CD4-positive, alpha-beta memory T cell (primary cell): ENCODE data around the gene FUT9. TPM values are rescaled to one million over a fixed set of nuclear protein-coding genes. Genes with fewer than 3 reads are reported as not detected.

Experiments
- CTCF ChIA-PET: fragments of 350-600 bp; sonication (Branson Sonifier 250); formaldehyde crosslinking; loops from one replicate; lab custom pipeline; 2021; ENCODE audit warnings: inconsistent platforms; ENCODE audit not compliant: partially characterized antibody; lab: Charles Lee
- POLR2A ChIA-PET: fragments of 350-600 bp; sonication (Branson Sonifier 250); formaldehyde crosslinking; loops from one replicate; lab custom pipeline; 2021; ENCODE audit not compliant: partially characterized antibody; lab: Charles Lee
- DNase-seq, 5 donors: peaks; one replicate each; pipeline versions ENCODE4 v3.0.0 to v3.0.0-alpha.2; 2020 to 2022; ENCODE audit warnings: mixed read lengths in 1 of 5
- H3K27ac ChIP-seq: one replicate; pipeline ENCODE4 v1.7.0; 2013; ENCODE audit warnings: low read depth, low read length
- H3K27me3 ChIP-seq: 2 replicates; pipeline ENCODE4 v1.7.0; 2013; ENCODE audit warnings: mild to moderate bottlenecking, low read length, moderate library complexity; ENCODE audit not compliant: insufficient read depth
- H3K36me3 ChIP-seq: 2 replicates; pipeline ENCODE4 v1.7.0; 2013; ENCODE audit warnings: mild to moderate bottlenecking, low read length, moderate library complexity; ENCODE audit not compliant: insufficient read depth
- H3K4me1 ChIP-seq: 2 replicates; pipeline ENCODE4 v1.7.0; 2013; ENCODE audit warnings: mild to moderate bottlenecking, low read length, moderate library complexity; ENCODE audit not compliant: insufficient read depth
- H3K4me3 ChIP-seq, 2 donors: one replicate each; pipeline ENCODE4 v1.7.0; 2013; ENCODE audit warnings: low read length in 2 of 2, mild to moderate bottlenecking in 1 of 2
- H3K9me3 ChIP-seq, 2 donors: one replicate each; pipeline ENCODE4 v1.7.0; 2013; ENCODE audit warnings: low read length in 2 of 2, control low read depth in 1 of 2; ENCODE audit not compliant: control insufficient read depth in 1 of 2
- H3K27ac Mint-ChIP-seq, 7 donors: one replicate each; pipeline ENCODE4 v1.8.0; 2020 to 2021; ENCODE audit warnings: mixed read lengths in 7 of 7, mild to moderate bottlenecking in 6 of 7, inconsistent platforms in 3 of 7, moderate library complexity in 3 of 7
- H3K27me3 Mint-ChIP-seq, 2 donors: one replicate each; pipeline ENCODE4 v1.8.0; 2020 to 2021; ENCODE audit warnings: mixed read lengths in 2 of 2
- H3K36me3 Mint-ChIP-seq, 2 donors: one replicate each; pipeline ENCODE4 v1.8.0; 2020 to 2021; ENCODE audit warnings: mixed read lengths in 2 of 2, inconsistent platforms in 1 of 2, mild to moderate bottlenecking in 1 of 2
- H3K4me1 Mint-ChIP-seq, 4 donors: one replicate each; pipeline ENCODE4 v1.8.0; 2020 to 2021; ENCODE audit warnings: mixed read lengths in 4 of 4, mild to moderate bottlenecking in 1 of 4
- H3K4me3 Mint-ChIP-seq, 8 donors: one replicate each; pipeline ENCODE4 v1.8.0; 2020 to 2021; ENCODE audit warnings: mixed read lengths in 8 of 8, mild to moderate bottlenecking in 7 of 8, moderate library complexity in 6 of 8, inconsistent platforms in 3 of 8
- H3K9me3 Mint-ChIP-seq, 8 donors: one replicate each; pipeline ENCODE4 v1.8.0; 2020 to 2021; ENCODE audit warnings: mixed read lengths in 8 of 8, mild to moderate bottlenecking in 5 of 8, inconsistent platforms in 3 of 8, moderate library complexity in 1 of 8
- intact Hi-C: fragments of 100-400 bp; cut with micrococcal nuclease; formaldehyde crosslinking; loops from one replicate; pipeline ENCODE4 v1.15.1; 2023
- polyA plus RNA-seq, 2 donors: library from polyadenylated mRNA; unstranded; fragments of 300-500 nt; fragmentation: Illumina TruSeq; gene quantifications; one replicate each; pipeline ENCODE4 v1.2.3, GENCODE V29; 2021
- total RNA-seq, 2 experiments: library from RNA; stranded (reverse); gene quantifications; one replicate each; pipeline ENCODE4 v1.2.3, GENCODE V29; 2021

FUT9 gene
- total and polyA plus RNA-seq, 4 experiments from 2014 or later = not detected

GRCh38 chr6:96001891-96002575 is 13.7 kb upstream of the FUT9 start:
- Histone ChIP-seq H3K27ac (no peak overlapping the region), H3K9me3 (no peaks in the 10 kb centered on the region), H3K4me3 (no peak overlapping the region), H3K27me3 (no peaks in the 10 kb centered on the region), H3K4me1 (no peaks in the 10 kb centered on the region), H3K36me3 (no peaks in the 10 kb centered on the region)
- CTCF ChIA-PET = no interaction called here
- POLR2A ChIA-PET = no interaction called here
- Mint-ChIP-seq H3K4me1 (no peaks in the 10 kb centered on the region), H3K9me3 (peaks cover 0 to 7% (median 0%) of the 10 kb centered on the region in 8 donors), H3K27ac (no peak overlapping the region), H3K36me3 (no peaks in the 10 kb centered on the region), H3K4me3 (no peak overlapping the region), H3K27me3 (no peaks in the 10 kb centered on the region)
- DNase-seq = no peak
- intact Hi-C loops = no loop called here

GRCh38 chr6:96002576-96002910 is 13.2 kb upstream of the FUT9 start:
- Histone ChIP-seq H3K4me1 (no peaks in the 10 kb centered on the region), H3K36me3 (no peaks in the 10 kb centered on the region), H3K9me3 (no peaks in the 10 kb centered on the region), H3K4me3 (no peak overlapping the region), H3K27ac (no peak overlapping the region), H3K27me3 (no peaks in the 10 kb centered on the region)
- Mint-ChIP-seq H3K27ac (no peak overlapping the region), H3K4me1 (no peaks in the 10 kb centered on the region), H3K27me3 (no peaks in the 10 kb centered on the region), H3K9me3 (peaks cover 0 to 7% (median 0%) of the 10 kb centered on the region in 8 donors), H3K36me3 (no peaks in the 10 kb centered on the region), H3K4me3 (no peak overlapping the region)
- CTCF ChIA-PET = no interaction called here
- POLR2A ChIA-PET = no interaction called here
- intact Hi-C loops = no loop called here
- no peak for DNase-seq

- Mint-ChIP-seq H3K36me3 (no peaks in the 10 kb centered on the region), H3K27me3 (no peaks in the 10 kb centered on the region), H3K4me1 (no peaks in the 10 kb centered on the region), H3K4me3 (no peak overlapping the region), H3K9me3 (peaks cover 0 to 7% (median 0%) of the 10 kb centered on the region in 8 donors), H3K27ac (no peak overlapping the region)
- intact Hi-C loops = no loop called here
- Histone ChIP-seq H3K27ac (no peak overlapping the region), H3K4me1 (no peaks in the 10 kb centered on the region), H3K4me3 (no peak overlapping the region), H3K36me3 (no peaks in the 10 kb centered on the region), H3K27me3 (no peaks in the 10 kb centered on the region), H3K9me3 (no peaks in the 10 kb centered on the region)
- ChIA-PET CTCF (no interaction called here), POLR2A (no interaction called here)
- DNase-seq = no peak
Observed at GRCh38 chr6:96002912-96003311, 12.9 kb upstream of the FUT9 start.

GRCh38 chr6:96007663-96008062 is 8.1 kb upstream of the FUT9 start:
- H3K4me1 ChIP-seq = no peaks in the 10 kb centered on the region
- ChIA-PET POLR2A (no interaction called here), CTCF (no interaction called here)
- H3K27me3 Mint-ChIP-seq = no peaks in the 10 kb centered on the region
- no peaks in the 10 kb centered on the region for H3K9me3 ChIP-seq
- no peaks in the 10 kb centered on the region for H3K36me3 ChIP-seq
- H3K36me3 Mint-ChIP-seq = no peaks in the 10 kb centered on the region
- no peaks in the 10 kb centered on the region for H3K4me1 Mint-ChIP-seq
- H3K27me3 ChIP-seq = no peaks in the 10 kb centered on the region
- no peaks in the 10 kb centered on the region for H3K9me3 Mint-ChIP-seq
- intact Hi-C loops = no loop called here
- no peak overlapping the region for H3K27ac ChIP-seq
- no peak overlapping the region for H3K4me3 ChIP-seq
- no peak overlapping the region for H3K4me3 Mint-ChIP-seq
- H3K27ac Mint-ChIP-seq = no peak overlapping the region
- DNase-seq = no peak

GRCh38 chr6:96013531-96013930 is 2.2 kb upstream of the FUT9 start:
- ChIA-PET CTCF (no interaction called here), POLR2A (no interaction called here)
- Mint-ChIP-seq H3K27ac (no peak overlapping the region), H3K4me3 (no peak overlapping the region), H3K9me3 (peaks cover 0 to 2% (median 0%) of the 10 kb centered on the region in 8 donors), H3K36me3 (no peaks in the 10 kb centered on the region), H3K27me3 (peaks cover 4 to 20% of the 10 kb centered on the region in 2 donors), H3K4me1 (peaks cover 0 to 2% (median 0%) of the 10 kb centered on the region in 4 donors)
- H3K4me1 ChIP-seq = no peaks in the 10 kb centered on the region
- no peak for DNase-seq
- intact Hi-C loops = no loop called here
- no peaks in the 10 kb centered on the region for H3K27me3 ChIP-seq
- H3K9me3 ChIP-seq = no peaks in the 10 kb centered on the region
- H3K4me3 ChIP-seq = no peak overlapping the region
- no peak overlapping the region for H3K27ac ChIP-seq
- no peaks in the 10 kb centered on the region for H3K36me3 ChIP-seq

- ChIA-PET CTCF (no interaction called here), POLR2A (no interaction called here)
- Histone ChIP-seq H3K9me3 (no peaks in the 10 kb centered on the region), H3K27me3 (no peaks in the 10 kb centered on the region), H3K36me3 (no peaks in the 10 kb centered on the region), H3K27ac (no peak overlapping the region), H3K4me3 (no peak overlapping the region), H3K4me1 (no peaks in the 10 kb centered on the region)
- Mint-ChIP-seq H3K36me3 (no peaks in the 10 kb centered on the region), H3K27me3 (peaks cover 4 to 20% of the 10 kb centered on the region in 2 donors), H3K9me3 (peaks cover 0 to 2% (median 0%) of the 10 kb centered on the region in 8 donors), H3K27ac (no peak overlapping the region), H3K4me1 (peaks cover 0 to 2% (median 0%) of the 10 kb centered on the region in 4 donors), H3K4me3 (no peak overlapping the region)
- DNase-seq = no peak
- intact Hi-C loops = no loop called here
Observed at GRCh38 chr6:96014846-96015517, 792 bp upstream of the FUT9 start.

GRCh38 chr6:96016334-96017069 is 728 bp downstream of the FUT9 start:
- ChIA-PET CTCF (no interaction called here), POLR2A (no interaction called here)
- no peak for DNase-seq
- Mint-ChIP-seq H3K9me3 (peaks cover 0 to 2% (median 0%) of the 10 kb centered on the region in 8 donors), H3K4me1 (peaks cover 0 to 2% (median 0%) of the 10 kb centered on the region in 4 donors), H3K27me3 (peaks cover 4 to 20% of the 10 kb centered on the region in 2 donors), H3K27ac (peak overlapping the region in 1 of 7 donors; percentile 26), H3K4me3 (no peak overlapping the region), H3K36me3 (no peaks in the 10 kb centered on the region)
- Histone ChIP-seq H3K27me3 (no peaks in the 10 kb centered on the region), H3K4me1 (no peaks in the 10 kb centered on the region), H3K36me3 (no peaks in the 10 kb centered on the region), H3K27ac (no peak overlapping the region), H3K4me3 (no peak overlapping the region), H3K9me3 (no peaks in the 10 kb centered on the region)
- intact Hi-C loops = no loop called here
